Iris pigment epithelial cell (primary cell): Measurements from ENCODE around the gene MCCC2.
"Not testable (repeated sequence)": the region's sequence is repeated elsewhere in the genome, so short reads cannot be mapped to it uniquely, and the experiment has no call there.

Experiments used
- DNase-seq: peaks from one replicate; pipeline ENCODE4 v3.0.0-alpha.2; 2011; ENCODE audit warnings: low read depth

Gene MCCC2

DNA sequence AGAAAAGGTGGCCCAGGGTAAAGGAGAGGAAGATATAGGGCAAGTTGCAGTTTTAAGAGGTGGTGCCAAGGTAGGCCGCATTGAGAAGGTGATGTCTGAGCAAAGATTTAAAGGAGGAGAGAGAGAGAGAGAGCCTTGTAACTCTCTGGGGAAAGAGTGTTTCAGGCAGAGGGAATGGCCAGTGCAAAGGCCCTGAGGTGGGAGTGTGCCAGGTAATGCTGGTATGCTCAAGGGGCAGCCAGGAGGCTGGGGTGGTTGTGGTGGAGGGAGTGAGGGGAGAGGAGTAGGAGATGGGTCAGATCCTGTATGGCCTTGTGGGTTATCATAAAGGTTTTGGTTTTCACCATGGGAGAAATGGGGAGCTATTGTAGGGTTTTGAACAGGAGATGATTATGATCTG lies 9.9 kb downstream of the MCCC2 start:
- DNase-seq = no peak

DNA sequence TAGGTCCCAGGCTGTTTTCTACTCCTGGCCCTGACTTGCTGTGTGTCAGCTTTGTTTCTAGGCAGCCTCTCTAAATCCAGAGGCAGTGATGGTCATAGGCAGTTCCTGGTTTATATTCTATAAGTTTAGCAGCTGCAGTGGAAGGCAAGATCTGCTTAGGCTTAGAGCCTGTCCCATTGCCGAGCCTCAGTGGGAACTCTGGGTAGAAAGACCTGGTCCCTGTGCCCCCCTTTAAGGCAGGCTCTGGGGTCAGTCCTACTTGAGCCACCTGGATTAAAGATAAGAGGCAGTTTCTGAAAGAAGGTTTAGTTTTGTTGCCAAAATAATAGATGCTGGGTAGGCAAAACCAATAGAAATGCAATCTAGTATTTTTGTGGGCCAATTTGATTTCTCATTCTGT lies 13.6 kb downstream of the MCCC2 start:
- peak; percentile 18 for DNase-seq

DNA sequence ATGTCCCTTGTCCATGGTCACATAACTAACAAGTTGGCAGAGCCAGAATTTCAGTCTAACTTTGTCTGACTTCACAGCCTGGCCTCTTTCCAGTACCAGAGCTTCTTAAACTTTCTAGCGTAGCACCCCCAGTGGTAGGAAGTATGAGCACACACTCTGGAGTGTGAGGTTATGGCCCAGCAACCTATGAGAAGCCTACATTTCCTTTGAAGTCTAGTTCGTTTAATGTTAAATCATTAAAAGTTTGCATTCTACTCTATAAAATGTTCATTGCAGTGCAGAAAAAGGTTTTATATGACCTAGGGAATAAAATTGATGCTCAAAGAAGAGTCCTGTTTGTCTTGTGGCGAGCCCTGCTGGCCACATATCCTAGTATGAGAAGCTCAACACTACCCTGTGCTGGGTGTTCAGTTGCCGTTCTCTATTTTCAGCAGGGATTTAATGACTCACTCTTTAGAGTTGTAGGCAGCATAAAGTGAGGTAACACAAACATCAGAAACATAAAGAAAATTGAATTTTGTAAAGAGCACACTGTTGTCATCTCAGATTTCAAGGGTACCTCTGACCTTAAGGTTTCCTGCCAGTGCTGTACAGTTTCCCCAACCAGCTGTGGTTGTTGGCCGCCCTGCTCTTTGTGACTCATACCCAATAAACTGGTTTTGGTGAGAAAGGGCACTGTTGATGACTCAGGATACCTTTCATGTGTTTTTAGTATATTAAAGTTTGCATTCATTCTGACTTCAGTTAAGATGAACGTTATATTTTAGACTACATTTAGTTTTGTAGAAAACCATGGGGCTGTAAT lies 14.3 kb downstream of the MCCC2 start:
- peak; percentile 99 for DNase-seq

DNA sequence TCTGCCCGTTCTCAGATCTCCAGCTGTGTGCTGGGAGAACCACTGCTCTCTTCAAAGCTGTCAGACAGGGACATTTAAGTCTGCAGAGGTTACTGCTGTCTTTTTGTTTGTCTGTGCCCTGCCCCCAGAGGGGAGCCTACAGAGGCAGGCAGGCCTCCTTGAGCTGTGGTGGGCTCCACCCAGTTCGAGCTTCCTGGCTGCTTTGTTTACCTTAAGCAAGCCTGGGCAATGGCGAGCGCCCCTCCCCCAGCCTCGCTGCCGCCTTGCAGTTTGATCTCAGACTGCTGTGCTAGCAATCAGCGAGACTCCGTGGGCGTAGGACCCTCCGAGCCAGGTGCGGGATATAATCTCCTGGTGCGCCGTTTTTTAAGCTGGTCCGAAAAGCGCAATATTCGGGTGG lies 22.8 kb downstream of the MCCC2 start:
- DNase-seq = not testable (repeated sequence)

DNA sequence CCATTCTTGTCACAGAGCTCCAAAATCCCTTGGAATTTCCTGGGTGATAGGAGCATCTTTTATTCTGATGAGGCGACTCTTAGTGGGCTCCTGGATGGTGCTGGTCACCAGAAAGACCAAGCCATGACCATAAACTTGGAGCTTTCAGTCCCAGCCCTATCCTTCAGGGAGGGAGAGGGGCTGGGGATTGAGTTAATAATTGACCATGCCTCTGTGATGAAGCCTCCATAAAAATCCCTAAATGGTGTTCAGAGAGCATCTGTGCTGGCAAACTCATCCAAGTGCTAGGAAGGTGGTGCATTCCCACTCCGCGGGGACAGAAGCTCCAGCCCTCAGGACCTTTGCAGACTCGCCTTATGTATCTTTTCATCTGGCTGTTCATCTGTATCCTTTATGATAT lies 28.7 kb downstream of the MCCC2 start:
- no peak for DNase-seq

DNA sequence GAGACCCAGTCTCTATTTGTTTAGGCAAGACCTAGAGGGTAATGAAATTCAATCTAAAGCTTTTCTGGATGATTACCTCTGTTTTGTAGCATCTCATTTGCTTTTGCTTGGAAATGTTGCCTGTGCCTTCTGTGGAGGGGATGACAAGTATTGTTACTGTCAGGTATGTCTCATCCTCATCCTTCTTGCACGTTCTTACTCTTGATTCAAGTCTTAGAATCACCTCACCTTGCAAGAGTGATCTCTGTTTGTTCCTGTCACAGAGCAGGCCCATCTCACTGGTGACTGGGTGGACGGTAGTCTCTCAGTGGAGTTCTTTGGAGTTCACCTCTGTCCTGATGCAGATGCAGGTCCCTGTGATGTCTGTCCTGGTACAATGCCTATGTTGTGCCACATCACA lies 33.5 kb downstream of the MCCC2 start:
- no peak for DNase-seq

DNA sequence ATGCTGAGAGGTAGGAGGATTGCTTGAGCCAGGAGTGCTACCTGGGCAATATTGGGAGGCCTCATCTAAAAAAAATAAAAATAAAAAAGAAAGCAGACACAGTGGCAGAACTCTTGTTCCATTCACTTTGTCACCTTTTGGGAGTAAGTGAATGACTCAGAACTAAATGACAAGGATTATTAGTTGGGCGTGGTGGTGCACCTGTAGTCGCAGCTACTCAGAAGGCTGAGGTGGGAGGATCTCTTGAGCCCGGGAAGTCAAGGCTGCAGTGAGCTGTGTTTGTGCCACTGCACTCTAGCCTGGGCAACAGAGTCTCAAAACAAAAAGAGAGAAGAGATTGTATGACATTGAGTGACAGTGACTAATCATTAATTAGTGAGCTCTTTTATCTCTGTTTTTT lies 34.1 kb downstream of the MCCC2 start:
- DNase-seq = no peak

DNA sequence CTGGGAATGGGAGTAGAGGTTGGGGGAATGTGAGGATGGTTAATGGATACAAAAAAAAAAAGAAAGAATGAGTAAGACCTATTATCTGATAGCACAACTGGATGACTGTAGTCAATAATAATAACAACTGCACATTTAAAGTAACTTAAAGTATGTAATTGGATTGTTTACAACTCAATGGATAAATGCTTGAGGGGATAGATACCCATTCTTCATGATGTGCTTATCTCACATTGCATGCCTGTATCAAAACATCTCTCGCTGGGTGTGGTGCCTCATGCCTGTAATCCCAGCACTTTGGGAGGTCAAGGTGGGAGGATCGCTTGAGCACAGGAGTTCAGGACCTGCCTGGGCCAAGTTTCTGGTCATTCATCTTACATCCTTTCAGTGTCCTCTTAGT lies 34.6 kb downstream of the MCCC2 start:
- no peak for DNase-seq

DNA sequence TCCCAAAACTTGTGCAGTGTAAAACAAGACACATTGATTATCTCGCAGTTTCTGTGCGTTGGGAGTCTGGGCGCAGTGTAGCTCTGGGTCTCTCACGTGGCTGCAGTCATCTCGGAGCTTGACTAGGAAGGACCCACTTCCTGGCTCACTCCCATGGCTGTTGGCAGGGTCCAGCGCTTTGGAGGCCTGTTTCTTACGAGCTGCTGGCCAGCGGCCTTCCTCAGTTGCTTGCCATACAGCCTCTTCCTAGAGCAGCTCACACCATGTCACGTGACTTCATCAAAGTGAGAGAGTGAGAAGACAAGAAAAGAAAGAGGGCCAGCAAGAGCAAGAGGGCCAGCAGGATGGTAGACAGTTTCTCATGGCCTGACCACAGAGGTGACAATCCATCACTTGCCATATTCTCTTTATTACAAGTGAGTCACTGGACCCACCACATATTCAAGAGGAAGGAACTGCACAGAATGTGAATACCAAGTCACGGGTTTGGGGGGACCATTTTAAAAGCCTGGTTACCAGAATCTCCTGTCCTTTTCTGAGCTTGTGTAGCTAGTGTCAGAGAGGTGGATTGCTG lies 36.2 kb downstream of the MCCC2 start:
- DNase-seq = no peak

DNA sequence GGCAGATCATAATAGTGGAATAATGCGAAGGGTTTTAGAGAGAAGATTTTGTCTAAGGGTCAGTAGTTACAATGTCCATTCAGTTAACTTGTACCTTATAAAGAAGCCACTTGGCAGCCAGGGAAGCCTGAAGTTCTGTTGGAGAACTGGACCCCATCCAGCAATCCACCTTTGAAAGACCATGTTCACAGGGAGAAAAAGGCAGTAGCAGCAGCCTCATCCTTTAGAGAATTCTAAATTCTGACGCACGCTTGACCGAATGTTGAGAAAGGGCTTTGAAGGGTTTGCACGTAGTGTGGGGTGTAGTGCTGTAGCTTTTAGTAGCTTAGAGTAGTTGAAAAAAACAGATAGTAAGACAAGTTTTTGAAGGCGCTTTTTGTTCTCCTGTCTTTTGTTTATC lies 42.8 kb downstream of the MCCC2 start:
- DNase-seq = no peak

DNA sequence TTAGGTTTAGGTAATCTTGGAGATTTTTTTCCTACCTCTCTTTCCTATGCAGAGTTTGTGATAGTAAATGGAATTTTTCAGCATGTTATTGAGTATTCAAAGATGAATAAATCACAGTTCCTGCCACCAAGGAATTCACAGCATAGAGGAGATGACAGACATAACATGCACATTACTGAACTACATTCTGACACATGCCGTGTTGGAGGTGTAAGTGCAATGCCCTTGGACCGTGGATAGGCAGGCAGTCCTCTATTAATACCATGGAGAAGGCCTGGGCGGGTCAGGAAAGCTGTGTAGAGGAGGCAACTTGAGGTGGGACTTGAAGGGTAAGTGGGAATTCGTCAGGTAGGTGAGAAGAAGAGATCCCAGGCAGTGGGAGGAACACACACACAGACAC lies 43.9 kb downstream of the MCCC2 start:
- DNase-seq = no peak

DNA sequence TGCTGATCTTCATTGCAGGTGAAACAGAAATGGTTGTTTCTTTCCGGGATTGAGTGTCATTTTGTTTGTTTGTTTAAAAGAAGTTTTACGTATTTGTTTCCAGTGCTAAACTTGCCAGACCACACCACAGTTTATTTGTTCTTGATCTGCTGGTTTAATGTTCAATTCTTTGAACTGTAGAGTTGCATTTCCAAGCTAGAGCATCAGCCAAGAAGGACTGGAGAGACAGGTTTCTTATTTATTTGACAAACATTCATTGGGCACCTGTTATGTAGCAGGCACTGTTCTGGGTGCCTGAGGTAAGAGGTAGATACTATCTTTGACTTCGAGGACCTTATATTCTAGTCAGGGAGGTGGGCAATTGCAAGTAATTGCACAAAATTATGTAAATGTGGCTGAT lies 45.0 kb downstream of the MCCC2 start:
- DNase-seq = no peak

DNA sequence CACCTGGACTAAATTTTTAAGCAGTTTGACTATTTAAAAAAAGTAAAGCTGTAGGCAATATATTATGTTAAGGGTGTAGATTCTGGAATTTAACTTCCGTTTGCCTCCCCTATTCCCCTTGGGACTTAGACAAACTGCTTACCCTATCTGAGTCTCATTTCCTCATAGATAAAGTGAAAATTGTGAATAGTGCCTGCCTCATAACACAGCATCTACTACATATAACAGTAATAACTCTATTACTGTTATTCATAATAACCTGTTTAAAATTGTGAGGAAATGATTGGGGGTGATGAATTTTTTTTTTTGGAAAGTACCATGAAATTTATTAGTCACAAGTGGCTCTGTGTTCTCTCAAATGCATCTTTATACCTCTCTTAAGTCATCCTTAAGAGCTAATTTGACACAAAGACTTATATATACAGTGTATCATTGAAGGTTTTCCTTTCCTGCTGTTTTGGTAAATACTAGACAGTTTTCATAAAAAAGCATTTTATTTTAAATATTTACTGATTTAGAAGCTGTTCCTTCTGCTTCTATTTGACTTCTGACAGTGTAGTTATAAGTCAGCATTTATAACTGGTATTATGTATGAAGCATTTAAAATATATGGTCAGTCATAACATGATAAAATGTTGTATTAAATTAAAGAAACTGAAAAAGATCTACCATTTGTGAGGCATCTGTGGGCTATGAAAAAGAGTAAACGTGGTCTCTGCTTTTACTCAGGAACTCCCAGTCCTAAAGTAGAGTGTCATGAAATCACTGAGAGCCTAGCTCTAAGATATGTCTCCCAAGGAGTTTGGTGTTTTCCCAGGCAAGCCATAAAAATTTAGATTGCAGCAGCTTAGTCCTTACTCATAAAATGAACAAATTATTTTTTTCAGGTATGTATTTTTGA lies 46.4 kb downstream of the MCCC2 start:
- no peak for DNase-seq

DNA sequence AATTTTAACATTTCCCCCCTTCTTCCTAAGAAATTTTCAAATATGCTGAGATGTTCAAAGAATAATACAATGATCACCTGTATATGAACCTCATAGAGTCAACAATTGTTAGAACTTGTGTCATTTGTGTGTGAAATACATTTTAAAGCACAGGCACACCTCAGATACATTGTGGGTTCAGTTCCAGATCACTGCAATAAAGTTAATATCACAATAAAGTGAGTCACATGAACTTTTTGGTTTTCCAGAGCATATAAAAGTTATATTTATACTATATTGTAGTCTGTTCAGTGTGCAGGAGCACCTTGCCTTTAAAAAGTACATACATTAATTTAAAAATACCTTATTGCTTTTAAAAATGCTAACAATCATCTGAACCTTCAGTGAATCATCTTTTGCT lies 50.0 kb downstream of the MCCC2 start:
- no peak for DNase-seq

DNA sequence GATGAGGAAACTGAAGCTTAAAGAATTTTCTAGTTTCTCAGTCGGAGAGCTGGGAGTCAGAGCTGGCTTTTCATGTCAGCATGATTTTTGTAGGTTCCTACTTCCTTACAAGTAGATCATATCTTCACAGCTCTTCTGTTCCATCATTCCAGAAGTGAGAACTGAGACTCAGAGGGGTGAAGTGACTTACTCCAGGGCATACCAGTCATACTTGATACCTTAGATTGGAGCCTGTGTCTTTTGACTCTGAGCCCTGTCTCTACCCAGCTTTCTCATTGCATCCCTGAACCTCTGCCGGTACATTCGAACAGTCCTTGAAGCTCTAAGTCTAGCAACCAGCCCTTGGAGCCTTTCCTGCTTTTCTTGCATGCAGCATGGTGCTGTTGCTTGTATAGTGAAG lies 53.3 kb downstream of the MCCC2 start:
- no peak for DNase-seq

DNA sequence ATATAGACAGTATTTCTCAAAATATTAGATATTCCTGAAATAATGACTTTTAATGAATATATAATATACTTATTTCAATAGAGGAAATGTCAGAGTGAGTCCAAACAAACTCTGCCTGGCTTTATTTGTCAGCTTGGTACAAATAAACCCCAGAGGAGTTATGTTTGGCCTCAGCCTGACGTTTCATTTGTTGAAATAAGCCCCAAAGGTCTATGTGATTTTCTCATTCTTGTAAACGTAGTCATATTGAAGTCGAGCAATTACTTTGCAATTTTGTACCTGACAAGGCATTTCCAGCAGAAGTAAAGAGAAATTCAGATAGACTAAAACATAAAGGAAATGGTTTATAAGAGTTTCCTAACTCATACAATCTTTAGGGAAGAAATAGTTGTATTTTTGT lies 57.9 kb downstream of the MCCC2 start:
- peak; percentile 7 for DNase-seq

DNA sequence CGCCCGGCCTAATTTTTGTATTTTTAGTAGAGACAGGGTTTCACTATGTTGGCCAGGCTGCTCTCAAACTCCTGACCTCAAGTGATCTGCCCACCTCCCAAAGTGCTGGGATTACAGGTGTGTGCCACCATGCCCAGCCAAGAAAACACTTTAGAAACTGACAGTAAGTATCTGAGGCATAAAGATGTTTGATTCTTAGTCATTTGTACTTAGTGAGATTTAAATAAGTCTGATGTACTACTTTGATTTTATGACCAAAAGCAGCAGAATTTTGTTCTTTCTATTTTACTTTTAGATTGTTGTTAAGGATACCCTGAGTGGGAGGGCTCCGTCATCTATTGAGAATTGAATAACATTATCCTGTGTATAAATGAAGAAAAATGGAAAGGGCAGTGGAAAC lies 63.8 kb downstream of the MCCC2 start:
- DNase-seq = not testable (repeated sequence)

DNA sequence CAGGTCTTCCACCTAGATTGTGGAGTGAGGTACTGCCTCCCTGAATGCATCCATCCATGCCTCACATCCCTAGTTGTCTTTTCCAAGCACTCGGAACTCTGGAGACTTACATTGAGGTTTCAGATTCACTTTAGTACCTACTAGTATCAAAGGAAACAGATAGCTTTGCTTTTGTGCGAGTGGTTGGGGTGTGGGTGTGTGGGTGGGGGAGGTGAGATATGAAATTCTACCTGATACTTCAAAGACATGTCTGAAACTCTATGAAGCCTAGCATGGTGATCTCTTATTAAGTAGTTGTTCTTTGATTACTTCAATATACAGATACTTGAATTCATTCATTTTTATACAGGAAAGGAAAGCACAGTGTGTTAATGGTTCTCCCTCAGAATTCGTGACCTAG lies 64.4 kb downstream of the MCCC2 start:
- DNase-seq = no peak

DNA sequence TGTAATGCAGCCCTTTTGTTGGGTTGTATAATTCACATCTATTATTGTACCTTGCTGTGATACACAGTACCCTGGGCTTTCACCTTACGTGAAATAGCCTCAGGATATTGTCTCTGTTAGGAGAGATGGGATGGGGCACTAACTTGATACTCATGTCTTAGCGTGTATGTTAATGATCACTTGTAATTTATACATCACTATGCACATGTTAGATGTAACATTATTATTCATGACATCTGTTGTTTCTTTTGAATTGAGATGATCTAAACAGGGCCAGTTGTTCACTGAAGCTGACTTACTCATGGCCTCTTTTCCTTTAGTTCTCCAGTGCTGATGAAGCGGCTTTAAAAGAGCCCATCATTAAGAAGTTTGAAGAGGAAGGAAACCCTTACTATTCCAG lies 65.2 kb downstream of the MCCC2 start:
- no peak for DNase-seq

DNA sequence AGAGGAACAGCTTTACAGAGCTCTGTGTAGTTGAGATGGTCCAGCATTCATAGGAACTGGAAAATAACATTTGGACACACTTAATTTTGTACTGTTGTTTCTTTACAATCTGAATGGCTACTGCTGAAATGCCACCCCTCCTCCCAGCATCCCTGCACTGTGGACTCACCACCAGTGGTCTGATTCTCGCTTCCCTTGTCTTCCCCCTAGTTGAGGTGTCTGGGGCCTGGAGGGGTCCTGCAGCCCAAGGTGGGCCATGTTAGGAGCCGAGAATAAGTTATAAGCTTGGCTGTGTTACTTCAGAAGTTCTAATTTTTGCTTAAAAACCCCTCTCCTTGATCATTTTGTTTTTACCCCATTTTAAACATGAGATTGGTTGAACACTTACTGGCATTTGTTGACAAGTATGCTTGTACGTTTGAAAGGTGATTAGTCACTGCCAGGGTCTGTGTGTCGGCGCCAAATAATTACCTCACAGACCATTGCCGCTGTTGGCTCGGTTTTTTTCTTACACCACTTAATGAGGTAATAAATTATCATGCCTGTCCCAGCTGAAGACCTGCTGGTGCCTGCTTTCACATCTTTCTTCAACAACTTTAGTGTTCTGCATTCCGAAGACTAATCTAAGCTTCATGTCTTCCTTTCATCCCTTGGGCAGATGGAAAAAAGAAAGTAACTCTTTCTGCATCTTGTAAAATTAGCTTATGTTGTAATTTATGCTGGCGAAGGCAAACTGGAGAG lies 65.8 kb downstream of the MCCC2 start:
- DNase-seq = no peak

DNA sequence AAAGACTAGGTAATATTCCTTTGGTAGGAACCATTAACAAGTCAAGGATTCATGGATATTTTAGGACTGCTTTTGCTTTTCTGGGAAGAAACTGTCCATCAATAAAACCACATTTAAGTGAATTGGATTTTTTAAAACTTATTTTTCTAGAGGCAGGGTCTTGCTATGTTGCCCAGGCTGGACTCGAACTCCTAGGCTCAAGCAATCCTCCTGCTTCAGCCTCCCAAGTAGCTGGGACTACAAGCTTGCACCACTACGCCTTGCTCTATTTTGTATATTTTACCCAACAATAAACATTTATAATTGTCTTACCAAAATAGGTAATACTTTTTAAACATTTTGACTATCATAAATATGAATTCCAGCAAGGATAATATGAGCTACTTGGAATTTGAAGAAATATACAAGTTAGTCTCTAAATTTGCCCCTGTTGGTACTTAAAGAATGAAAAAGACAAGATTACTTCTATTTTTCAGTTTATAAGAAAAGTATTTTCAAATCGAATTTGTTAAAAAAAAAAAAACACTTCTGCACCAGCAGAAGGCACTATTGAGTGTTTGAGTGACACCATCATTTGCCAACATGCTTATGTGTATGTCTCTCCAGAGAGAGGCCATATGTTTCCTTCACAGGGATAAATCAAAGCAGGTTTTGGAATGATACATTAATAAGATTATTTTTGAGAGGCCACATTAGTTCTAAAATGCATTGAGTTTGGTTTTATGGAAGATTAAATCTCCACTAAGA lies 71.9 kb downstream of the MCCC2 start:
- peak; percentile 3 for DNase-seq

DNA sequence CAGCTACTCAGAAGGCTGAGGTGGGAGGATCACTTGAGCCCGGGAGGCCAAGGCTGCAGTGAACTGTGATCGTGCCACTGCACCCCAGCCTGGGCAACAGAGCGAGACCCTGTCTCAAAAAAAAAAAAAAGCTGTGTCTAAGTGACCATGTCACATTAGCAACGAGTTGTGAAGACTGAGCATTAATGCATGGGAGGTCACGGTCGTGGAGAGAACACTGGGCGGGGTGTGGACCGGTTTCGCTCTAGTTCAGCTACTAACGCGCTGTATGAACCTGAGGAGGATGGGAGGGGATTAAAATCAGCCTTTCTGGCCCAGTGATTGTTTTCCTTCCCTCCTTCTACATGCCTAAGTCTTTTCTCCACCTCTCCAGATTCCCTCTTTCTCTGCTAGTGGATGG lies 75.2 kb downstream of the MCCC2 start:
- DNase-seq = no peak
